ENCODE results near the gene PSD4.

Gene PSD4

GRCh38 chr2:113131352-113132185 is 42.2 kb upstream of the PSD4 start:
- FAIRE-seq (no peak), DNase-seq (ENCODE audit: insufficient read length, low spot score) (no peak)
- TF ChIP-seq PAX5 (IDR thresholded peaks at IDR 0.05; ENCODE audit: insufficient read depth, low read length, severe bottlenecking) (no peak), POLR2A (IDR thresholded peaks at IDR 0.05; ENCODE audit: low read depth, low read length) (no peak), POU2F2 (IDR thresholded peaks at IDR 0.05; ENCODE audit: low read depth, low read length) (no peak)

- no peak for DNase-seq (ENCODE audit: insufficient read length, low spot score)
- no peak for FAIRE-seq
- TF ChIP-seq POLR2A (IDR thresholded peaks at IDR 0.05; ENCODE audit: low read depth, low read length), result no peak
- no peak for TF ChIP-seq POLR2AphosphoS5 (IDR thresholded peaks at IDR 0.05; ENCODE audit: low read depth, low read length)
- TF ChIP-seq SPI1 (IDR thresholded peaks at IDR 0.05; ENCODE audit: low read depth, low read length), result no peak
- TF ChIP-seq TAF1 (IDR thresholded peaks at IDR 0.05; ENCODE audit: low read depth, low read length), result no peak
- TF ChIP-seq PAX5 (IDR thresholded peaks at IDR 0.05; ENCODE audit: insufficient read depth, low read length, severe bottlenecking), result no peak
- no peak for TF ChIP-seq POU2F2 (IDR thresholded peaks at IDR 0.05; ENCODE audit: low read depth, low read length)
These were observed 41.3 kb upstream of the PSD4 start for GRCh38 chr2:113132414-113133021.

DNA sequence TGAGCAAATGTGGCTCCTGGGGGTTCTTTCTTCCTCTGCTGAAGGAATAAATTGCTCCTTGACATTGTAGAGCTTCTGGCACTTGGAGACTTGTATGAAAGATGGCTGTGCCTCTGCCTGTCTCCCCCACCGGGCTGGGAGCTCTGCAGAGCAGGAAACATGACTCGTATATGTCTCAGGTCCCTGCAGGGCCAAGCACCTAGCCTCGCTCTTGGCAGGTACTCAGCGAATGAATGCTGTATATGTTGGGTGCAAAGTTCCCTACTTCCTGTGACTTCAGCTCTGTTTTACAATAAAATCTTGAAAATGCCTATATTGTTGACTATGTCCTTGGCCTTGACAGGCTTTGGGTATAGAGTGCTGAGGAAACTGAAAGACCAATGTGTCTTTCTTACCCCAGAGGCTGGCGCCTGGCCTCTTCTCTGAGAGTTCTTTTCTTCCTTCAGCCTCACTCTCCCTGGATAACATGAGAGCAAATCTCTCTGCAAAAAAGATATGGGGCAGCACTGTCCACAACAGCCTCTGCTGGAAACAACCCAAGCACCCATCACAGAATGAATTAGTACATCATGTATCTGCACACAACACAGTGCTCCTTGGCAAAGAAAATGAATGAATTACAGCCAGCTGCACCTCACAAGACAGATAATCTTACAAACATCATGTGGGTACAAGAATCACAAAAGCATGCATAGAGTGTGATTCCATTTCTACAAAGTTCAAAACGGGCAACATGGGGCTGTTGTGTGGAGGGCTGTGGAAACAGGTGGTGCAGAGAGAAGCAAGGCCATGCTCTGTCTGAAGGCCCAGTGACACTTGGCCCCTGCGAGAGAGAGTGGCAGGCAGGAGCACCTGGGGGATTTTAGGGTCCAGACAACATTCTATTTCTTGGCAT is 39.8 kb upstream of the PSD4 start:
- no peak for TF ChIP-seq POLR2A (IDR thresholded peaks at IDR 0.05; ENCODE audit: low read depth, low read length)
- no peak for TF ChIP-seq POU2F2 (IDR thresholded peaks at IDR 0.05; ENCODE audit: low read depth, low read length)
- no peak for TF ChIP-seq POLR2AphosphoS5 (IDR thresholded peaks at IDR 0.05; ENCODE audit: low read depth, low read length)
- TF ChIP-seq SPI1 (IDR thresholded peaks at IDR 0.05; ENCODE audit: low read depth, low read length), result no peak
- no peak for TF ChIP-seq PAX5 (IDR thresholded peaks at IDR 0.05; ENCODE audit: insufficient read depth, low read length, severe bottlenecking)
- no peak for TF ChIP-seq TAF1 (IDR thresholded peaks at IDR 0.05; ENCODE audit: low read depth, low read length)
- FAIRE-seq (no peak), DNase-seq (ENCODE audit: insufficient read length, low spot score) (no peak)

- FAIRE-seq, result no peak
- TF ChIP-seq POU2F2 (IDR thresholded peaks at IDR 0.05; ENCODE audit: low read depth, low read length) (no peak), POLR2A (IDR thresholded peaks at IDR 0.05; ENCODE audit: low read depth, low read length) (no peak), PAX5 (IDR thresholded peaks at IDR 0.05; ENCODE audit: insufficient read depth, low read length, severe bottlenecking) (no peak), SPI1 (IDR thresholded peaks at IDR 0.05; ENCODE audit: low read depth, low read length) (no peak)
These were observed 39.1 kb upstream of the PSD4 start for GRCh38 chr2:113134717-113135116.

DNA sequence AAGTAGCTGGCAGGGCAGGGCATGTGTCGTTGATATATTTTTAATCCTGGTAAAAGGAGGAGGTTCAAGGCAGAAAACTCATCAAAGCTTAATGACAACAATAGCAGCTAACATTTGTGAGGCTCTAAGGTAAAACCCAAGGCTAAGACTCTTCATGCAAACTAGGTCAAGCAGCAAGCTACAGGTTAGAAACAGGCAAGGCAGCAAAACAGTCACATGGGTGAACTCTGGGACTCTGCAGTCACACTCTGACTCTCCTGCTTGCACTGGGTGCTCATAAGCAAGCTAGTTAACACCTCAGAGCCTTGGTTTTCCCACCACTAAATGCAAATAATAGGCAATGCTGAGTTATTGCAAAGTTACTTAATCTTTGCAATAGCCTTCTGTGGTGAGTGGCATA is 38.5 kb upstream of the PSD4 start:
- TF ChIP-seq POLR2A (IDR thresholded peaks at IDR 0.05; ENCODE audit: low read depth, low read length), result no peak
- no peak for TF ChIP-seq POU2F2 (IDR thresholded peaks at IDR 0.05; ENCODE audit: low read depth, low read length)
- no peak for TF ChIP-seq SPI1 (IDR thresholded peaks at IDR 0.05; ENCODE audit: low read depth, low read length)
- no peak for TF ChIP-seq TAF1 (IDR thresholded peaks at IDR 0.05; ENCODE audit: low read depth, low read length)
- no peak for TF ChIP-seq PAX5 (IDR thresholded peaks at IDR 0.05; ENCODE audit: insufficient read depth, low read length, severe bottlenecking)
- no peak for TF ChIP-seq POLR2AphosphoS5 (IDR thresholded peaks at IDR 0.05; ENCODE audit: low read depth, low read length)
- DNase-seq (ENCODE audit: insufficient read length, low spot score), result no peak
- peak; percentile 45 for FAIRE-seq

More at GRCh38 chr2:113134717-113135116, 39.1 kb upstream of the PSD4 start:
- DNase-seq (ENCODE audit: insufficient read length, low spot score), result no peak

GRCh38 chr2:113136828-113137775 is 36.7 kb upstream of the PSD4 start:
- FAIRE-seq (peak; percentile 65), DNase-seq (ENCODE audit: insufficient read length, low spot score) (no peak)
- no peak for TF ChIP-seq SPI1 (IDR thresholded peaks at IDR 0.05; ENCODE audit: low read depth, low read length)
- no peak for TF ChIP-seq POU2F2 (IDR thresholded peaks at IDR 0.05; ENCODE audit: low read depth, low read length)
- no peak for TF ChIP-seq POLR2A (IDR thresholded peaks at IDR 0.05; ENCODE audit: low read depth, low read length)
- TF ChIP-seq POLR2AphosphoS5 (IDR thresholded peaks at IDR 0.05; ENCODE audit: low read depth, low read length), result no peak
- TF ChIP-seq PAX5 (IDR thresholded peaks at IDR 0.05; ENCODE audit: insufficient read depth, low read length, severe bottlenecking), result no peak
- no peak for TF ChIP-seq TAF1 (IDR thresholded peaks at IDR 0.05; ENCODE audit: low read depth, low read length)

DNA sequence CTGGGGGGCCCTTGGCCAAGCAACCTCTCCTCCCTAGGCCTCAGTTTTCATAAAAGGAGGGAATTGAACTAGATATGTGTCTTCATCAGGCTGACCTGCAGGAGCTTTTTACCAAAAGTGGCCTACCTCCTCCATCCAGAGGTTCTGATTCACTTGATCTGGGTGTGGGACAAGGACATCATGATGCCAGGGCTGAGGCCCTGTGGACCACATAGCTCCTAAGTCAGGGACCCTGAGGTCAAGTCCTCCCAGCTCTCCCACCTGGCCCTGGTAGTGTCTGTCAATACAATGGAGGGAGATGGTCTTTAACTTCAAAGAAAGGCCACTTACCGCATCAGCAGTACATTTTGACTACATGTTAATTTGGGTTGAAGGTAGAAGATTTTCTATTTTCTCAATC is 35.9 kb upstream of the PSD4 start:
- no peak for TF ChIP-seq TAF1 (IDR thresholded peaks at IDR 0.05; ENCODE audit: low read depth, low read length)
- no peak for TF ChIP-seq POLR2AphosphoS5 (IDR thresholded peaks at IDR 0.05; ENCODE audit: low read depth, low read length)
- TF ChIP-seq POU2F2 (IDR thresholded peaks at IDR 0.05; ENCODE audit: low read depth, low read length), result no peak
- TF ChIP-seq POLR2A (IDR thresholded peaks at IDR 0.05; ENCODE audit: low read depth, low read length), result no peak
- no peak for TF ChIP-seq SPI1 (IDR thresholded peaks at IDR 0.05; ENCODE audit: low read depth, low read length)
- TF ChIP-seq PAX5 (IDR thresholded peaks at IDR 0.05; ENCODE audit: insufficient read depth, low read length, severe bottlenecking), result no peak
- DNase-seq (ENCODE audit: insufficient read length, low spot score), result no peak
- FAIRE-seq, result no peak
